ENCODE results near the gene LPAR3. TPM values are rescaled to one million over a fixed set of nuclear protein-coding genes. Genes with fewer than 3 reads are reported as not detected.

LPAR3 gene
- total and polyA plus RNA-seq, 2 experiments from 2014 or later, result 10.4 to 36.9 TPM

GRCh38 chr1:84939151-84939550 is 46.1 kb upstream of the LPAR3 start:
- no peak for TF ChIP-seq EZH2phosphoT487 (IDR thresholded peaks at IDR 0.05; ENCODE audit: unreplicated experiment)
- TF ChIP-seq, protein P1, sequence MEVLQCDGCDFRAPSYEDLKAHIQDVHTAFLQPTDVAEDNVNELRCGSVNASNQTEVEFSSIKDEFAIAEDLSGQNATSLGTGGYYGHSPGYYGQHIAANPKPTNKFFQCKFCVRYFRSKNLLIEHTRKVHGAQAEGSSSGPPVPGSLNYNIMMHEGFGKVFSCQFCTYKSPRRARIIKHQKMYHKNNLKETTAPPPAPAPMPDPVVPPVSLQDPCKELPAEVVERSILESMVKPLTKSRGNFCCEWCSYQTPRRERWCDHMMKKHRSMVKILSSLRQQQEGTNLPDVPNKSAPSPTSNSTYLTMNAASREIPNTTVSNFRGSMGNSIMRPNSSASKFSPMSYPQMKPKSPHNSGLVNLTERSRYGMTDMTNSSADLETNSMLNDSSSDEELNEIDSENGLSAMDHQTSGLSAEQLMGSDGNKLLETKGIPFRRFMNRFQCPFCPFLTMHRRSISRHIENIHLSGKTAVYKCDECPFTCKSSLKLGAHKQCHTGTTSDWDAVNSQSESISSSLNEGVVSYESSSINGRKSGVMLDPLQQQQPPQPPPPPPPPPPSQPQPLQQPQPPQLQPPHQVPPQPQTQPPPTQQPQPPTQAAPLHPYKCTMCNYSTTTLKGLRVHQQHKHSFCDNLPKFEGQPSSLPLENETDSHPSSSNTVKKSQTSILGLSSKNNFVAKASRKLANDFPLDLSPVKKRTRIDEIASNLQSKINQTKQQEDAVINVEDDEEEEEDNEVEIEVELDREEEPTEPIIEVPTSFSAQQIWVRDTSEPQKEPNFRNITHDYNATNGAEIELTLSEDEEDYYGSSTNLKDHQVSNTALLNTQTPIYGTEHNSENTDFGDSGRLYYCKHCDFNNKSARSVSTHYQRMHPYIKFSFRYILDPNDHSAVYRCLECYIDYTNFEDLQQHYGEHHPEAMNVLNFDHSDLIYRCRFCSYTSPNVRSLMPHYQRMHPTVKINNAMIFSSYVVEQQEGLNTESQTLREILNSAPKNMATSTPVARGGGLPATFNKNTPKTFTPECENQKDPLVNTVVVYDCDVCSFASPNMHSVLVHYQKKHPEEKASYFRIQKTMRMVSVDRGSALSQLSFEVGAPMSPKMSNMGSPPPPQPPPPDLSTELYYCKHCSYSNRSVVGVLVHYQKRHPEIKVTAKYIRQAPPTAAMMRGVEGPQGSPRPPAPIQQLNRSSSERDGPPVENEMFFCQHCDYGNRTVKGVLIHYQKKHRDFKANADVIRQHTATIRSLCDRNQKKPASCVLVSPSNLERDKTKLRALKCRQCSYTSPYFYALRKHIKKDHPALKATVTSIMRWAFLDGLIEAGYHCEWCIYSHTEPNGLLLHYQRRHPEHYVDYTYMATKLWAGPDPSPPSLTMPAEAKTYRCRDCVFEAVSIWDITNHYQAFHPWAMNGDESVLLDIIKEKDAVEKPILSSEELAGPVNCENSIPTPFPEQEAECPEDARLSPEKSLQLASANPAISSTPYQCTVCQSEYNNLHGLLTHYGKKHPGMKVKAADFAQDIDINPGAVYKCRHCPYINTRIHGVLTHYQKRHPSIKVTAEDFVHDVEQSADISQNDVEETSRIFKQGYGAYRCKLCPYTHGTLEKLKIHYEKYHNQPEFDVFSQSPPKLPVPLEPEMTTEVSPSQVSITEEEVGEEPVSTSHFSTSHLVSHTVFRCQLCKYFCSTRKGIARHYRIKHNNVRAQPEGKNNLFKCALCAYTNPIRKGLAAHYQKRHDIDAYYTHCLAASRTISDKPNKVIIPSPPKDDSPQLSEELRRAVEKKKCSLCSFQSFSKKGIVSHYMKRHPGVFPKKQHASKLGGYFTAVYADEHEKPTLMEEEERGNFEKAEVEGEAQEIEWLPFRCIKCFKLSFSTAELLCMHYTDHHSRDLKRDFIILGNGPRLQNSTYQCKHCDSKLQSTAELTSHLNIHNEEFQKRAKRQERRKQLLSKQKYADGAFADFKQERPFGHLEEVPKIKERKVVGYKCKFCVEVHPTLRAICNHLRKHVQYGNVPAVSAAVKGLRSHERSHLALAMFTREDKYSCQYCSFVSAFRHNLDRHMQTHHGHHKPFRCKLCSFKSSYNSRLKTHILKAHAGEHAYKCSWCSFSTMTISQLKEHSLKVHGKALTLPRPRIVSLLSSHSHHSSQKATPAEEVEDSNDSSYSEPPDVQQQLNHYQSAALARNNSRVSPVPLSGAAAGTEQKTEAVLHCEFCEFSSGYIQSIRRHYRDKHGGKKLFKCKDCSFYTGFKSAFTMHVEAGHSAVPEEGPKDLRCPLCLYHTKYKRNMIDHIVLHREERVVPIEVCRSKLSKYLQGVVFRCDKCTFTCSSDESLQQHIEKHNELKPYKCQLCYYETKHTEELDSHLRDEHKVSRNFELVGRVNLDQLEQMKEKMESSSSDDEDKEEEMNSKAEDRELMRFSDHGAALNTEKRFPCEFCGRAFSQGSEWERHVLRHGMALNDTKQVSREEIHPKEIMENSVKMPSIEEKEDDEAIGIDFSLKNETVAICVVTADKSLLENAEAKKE (CRISPR knock-in tag; IDR thresholded peaks at IDR 0.05), result no peak
- TF ChIP-seq ZNF331 (CRISPR knock-in tag; IDR thresholded peaks at IDR 0.05; ENCODE audit: low read depth), result no peak
- no peak for TF ChIP-seq ZNF114 (CRISPR knock-in tag; IDR thresholded peaks at IDR 0.05)
- TF ChIP-seq STAT1 (IDR thresholded peaks at IDR 0.05; ENCODE audit: unreplicated experiment), result no peak
- no peak for TF ChIP-seq JUNB (IDR thresholded peaks at IDR 0.05; ENCODE audit: unreplicated experiment)
- TF ChIP-seq NANOG (IDR thresholded peaks at IDR 0.05; ENCODE audit: borderline replicate concordance), result no peak
- TF ChIP-seq POLR2AphosphoS5 (IDR thresholded peaks at IDR 0.05; ENCODE audit: low read depth), result no peak
- TF ChIP-seq, protein P2, sequence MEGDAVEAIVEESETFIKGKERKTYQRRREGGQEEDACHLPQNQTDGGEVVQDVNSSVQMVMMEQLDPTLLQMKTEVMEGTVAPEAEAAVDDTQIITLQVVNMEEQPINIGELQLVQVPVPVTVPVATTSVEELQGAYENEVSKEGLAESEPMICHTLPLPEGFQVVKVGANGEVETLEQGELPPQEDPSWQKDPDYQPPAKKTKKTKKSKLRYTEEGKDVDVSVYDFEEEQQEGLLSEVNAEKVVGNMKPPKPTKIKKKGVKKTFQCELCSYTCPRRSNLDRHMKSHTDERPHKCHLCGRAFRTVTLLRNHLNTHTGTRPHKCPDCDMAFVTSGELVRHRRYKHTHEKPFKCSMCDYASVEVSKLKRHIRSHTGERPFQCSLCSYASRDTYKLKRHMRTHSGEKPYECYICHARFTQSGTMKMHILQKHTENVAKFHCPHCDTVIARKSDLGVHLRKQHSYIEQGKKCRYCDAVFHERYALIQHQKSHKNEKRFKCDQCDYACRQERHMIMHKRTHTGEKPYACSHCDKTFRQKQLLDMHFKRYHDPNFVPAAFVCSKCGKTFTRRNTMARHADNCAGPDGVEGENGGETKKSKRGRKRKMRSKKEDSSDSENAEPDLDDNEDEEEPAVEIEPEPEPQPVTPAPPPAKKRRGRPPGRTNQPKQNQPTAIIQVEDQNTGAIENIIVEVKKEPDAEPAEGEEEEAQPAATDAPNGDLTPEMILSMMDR (conservative IDR thresholded peaks at IDR 0.05; ENCODE audit: low read depth in 2 of 2), result no peak
- Histone ChIP-seq H3K4me2 (no peak overlapping the region), H3K27ac (ENCODE audit: low read depth) (no peak overlapping the region), H3K4me1 (ENCODE audit: insufficient read depth) (no peaks in the 10 kb centered on the region; the same call in 1 of the 2 replicates), H3K9me2 (ENCODE audit: insufficient read depth) (no peaks in the 10 kb centered on the region), H3K36me3 (ENCODE audit: insufficient read depth) (no peaks in the 10 kb centered on the region; the same call in 1 of the 2 replicates), H3K79me2 (replicated peaks; ENCODE audit: insufficient read depth) (no peaks in the 10 kb centered on the region), H3K4me3 (no peak overlapping the region), H3K27me3 (ENCODE audit: insufficient read depth) (no peaks in the 10 kb centered on the region), H3F3A (replicated peaks; ENCODE audit: low read depth) (no peaks in the 10 kb centered on the region), H4K20me1 (replicated peaks; ENCODE audit: insufficient read depth) (no peaks in the 10 kb centered on the region), H2AFZ (no peak overlapping the region)
- DNase-seq (ENCODE audit: low spot score) (no peak), ATAC-seq (no peak)
- peaks cover 3% of the 10 kb centered on the region for H3K27me3 Mint-ChIP-seq (ENCODE audit: insufficient read depth, low read depth, poor library complexity)
- H3K9me3 Mint-ChIP-seq, result no peaks in the 10 kb centered on the region
- H3K4me3 Mint-ChIP-seq, result no peak overlapping the region
- H3K36me3 Mint-ChIP-seq (ENCODE audit: low read depth), result no peaks in the 10 kb centered on the region
- no peak overlapping the region for H3K27ac Mint-ChIP-seq
- no peaks in the 10 kb centered on the region; the same call in 1 of the 3 replicates for H3K4me1 Mint-ChIP-seq

Measured in GM23338 (cell line).